Measurements from ENCODE around the gene VRK3. TPM values are rescaled to one million over a fixed set of nuclear protein-coding genes. Genes with fewer than 3 reads are reported as not detected.
A peak's percentile ranks its signal among the peaks of the same experiment; 100 is the strongest.

VRK3 gene
- total RNA-seq, 1 donor from 2014 or later: 39.5 TPM

DNA sequence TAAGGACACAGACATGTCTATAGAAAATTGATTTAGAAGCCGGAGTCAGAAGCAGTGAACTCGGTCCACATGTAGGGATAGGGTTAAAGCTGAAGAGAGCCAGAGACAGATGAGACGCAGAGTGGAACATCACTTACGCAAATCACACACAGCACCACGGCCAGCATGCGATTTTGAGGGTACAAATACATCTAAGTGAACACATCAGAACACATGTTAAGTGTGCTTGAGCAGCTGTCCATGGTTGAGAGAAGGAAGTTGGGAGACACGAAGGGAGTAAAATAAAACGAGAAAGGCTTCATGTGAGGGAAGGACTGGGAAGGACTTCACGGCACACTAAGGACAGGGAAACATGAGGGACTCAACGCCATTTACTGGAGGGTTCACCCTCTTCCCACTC, 38.8 kb downstream of the VRK3 start:
- Histone ChIP-seq H3K9me3 (no peaks in the 10 kb centered on the region), H3K27me3 (no peaks in the 10 kb centered on the region), H3K4me1 (no peaks in the 10 kb centered on the region), H3K4me3 (no peak overlapping the region), H3K27ac (no peak overlapping the region), H3K36me3 (peaks cover 68% of the 10 kb centered on the region)
- TF ChIP-seq, protein P1, sequence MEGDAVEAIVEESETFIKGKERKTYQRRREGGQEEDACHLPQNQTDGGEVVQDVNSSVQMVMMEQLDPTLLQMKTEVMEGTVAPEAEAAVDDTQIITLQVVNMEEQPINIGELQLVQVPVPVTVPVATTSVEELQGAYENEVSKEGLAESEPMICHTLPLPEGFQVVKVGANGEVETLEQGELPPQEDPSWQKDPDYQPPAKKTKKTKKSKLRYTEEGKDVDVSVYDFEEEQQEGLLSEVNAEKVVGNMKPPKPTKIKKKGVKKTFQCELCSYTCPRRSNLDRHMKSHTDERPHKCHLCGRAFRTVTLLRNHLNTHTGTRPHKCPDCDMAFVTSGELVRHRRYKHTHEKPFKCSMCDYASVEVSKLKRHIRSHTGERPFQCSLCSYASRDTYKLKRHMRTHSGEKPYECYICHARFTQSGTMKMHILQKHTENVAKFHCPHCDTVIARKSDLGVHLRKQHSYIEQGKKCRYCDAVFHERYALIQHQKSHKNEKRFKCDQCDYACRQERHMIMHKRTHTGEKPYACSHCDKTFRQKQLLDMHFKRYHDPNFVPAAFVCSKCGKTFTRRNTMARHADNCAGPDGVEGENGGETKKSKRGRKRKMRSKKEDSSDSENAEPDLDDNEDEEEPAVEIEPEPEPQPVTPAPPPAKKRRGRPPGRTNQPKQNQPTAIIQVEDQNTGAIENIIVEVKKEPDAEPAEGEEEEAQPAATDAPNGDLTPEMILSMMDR (IDR thresholded peaks at IDR 0.05): no peak
- no peak for ATAC-seq
- no peak for DNase-seq
- intact Hi-C loops (cut with DNase I): no loop called here

DNA sequence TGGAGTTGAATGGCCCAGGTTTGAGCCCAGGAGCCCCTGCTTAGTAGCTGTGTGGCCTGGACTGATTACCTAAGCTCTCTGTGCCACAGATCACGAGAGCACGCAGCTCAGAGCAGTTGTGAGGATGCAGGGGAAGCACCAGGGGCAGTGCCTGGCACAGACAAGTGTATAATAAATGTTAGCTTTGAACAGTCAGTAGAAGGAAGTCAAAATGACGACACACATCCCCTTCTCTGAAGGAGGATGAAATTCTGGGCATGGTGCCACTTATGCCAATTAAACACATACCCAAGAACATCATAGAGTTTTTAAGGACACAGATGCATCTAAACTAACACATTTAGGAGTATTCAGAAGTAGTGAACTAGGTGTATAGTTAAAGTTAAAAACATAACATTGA, 39.3 kb downstream of the VRK3 start:
- ATAC-seq (no peak), DNase-seq (no peak)
- peaks cover 68% of the 10 kb centered on the region for H3K36me3 ChIP-seq
- no peaks in the 10 kb centered on the region for H3K4me1 ChIP-seq
- TF ChIP-seq, protein P1 (IDR thresholded peaks at IDR 0.05): no peak
- H3K9me3 ChIP-seq: no peaks in the 10 kb centered on the region
- no peak overlapping the region for H3K4me3 ChIP-seq
- intact Hi-C loops (cut with DNase I): no loop called here
- H3K27ac ChIP-seq: no peak overlapping the region
- no peaks in the 10 kb centered on the region for H3K27me3 ChIP-seq

DNA sequence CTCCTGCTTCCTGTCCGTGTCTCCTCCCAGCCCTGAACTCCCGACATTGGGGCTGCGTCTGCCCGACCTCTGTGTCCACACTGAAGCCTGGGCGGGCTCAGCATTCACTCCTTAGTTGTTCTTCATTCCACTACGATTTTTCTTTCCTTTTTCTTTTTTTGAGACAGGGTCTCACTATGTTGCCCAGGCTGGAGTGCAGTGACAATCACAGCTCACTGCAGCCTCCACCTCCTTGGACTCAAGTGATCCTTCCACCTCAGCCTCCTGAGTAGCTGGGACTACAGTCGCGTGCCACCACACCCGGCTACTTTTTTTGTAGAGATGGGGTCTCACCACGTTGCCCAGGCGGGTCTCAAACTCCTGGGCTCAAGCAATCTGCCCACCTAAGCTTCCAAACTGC, 40.7 kb downstream of the VRK3 start:
- TF ChIP-seq, protein P1 (IDR thresholded peaks at IDR 0.05): no peak
- intact Hi-C loops (cut with DNase I): loop anchor here (5.0 kb wide), 1 partner anchor 47 kb away; no protein-coding TSS in a partner anchor
- ATAC-seq (no peak), DNase-seq (no peak)
- Histone ChIP-seq H3K27ac (no peak overlapping the region), H3K4me1 (no peaks in the 10 kb centered on the region), H3K27me3 (no peaks in the 10 kb centered on the region), H3K4me3 (no peak overlapping the region), H3K36me3 (peaks cover 64% of the 10 kb centered on the region), H3K9me3 (no peaks in the 10 kb centered on the region)

DNA sequence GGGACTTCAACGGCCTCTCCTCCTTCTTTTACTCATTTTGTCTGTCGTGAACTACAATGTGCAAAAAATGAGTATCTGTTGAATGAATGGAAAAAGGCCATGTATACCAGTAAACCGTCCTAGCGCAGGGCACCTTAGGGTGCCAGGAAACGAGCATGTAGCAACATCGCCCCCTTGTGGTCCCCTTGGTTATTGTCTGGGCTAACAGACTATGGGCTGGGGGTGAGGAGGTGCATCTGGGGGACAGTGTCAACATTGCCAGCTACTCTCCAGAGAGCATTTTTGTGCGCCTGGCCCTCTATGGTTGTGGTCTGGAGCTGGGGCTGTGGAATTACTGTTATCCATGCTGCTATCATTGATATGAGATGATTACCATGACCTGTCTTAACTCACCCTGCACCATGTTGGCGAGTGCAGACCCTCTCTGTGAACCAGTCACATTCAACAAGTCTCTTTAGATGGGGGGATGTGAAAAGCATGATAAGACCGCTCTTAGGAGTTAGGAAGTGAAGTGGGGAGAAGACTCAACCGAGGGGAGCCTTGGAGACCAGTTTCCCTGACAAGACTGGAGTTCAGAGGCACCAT, 41.4 kb downstream of the VRK3 start:
- DNase-seq: no peak
- intact Hi-C loops (cut with DNase I): loop anchor here (5.0 kb wide), 1 partner anchor 46 kb away; no protein-coding TSS in a partner anchor

DNA sequence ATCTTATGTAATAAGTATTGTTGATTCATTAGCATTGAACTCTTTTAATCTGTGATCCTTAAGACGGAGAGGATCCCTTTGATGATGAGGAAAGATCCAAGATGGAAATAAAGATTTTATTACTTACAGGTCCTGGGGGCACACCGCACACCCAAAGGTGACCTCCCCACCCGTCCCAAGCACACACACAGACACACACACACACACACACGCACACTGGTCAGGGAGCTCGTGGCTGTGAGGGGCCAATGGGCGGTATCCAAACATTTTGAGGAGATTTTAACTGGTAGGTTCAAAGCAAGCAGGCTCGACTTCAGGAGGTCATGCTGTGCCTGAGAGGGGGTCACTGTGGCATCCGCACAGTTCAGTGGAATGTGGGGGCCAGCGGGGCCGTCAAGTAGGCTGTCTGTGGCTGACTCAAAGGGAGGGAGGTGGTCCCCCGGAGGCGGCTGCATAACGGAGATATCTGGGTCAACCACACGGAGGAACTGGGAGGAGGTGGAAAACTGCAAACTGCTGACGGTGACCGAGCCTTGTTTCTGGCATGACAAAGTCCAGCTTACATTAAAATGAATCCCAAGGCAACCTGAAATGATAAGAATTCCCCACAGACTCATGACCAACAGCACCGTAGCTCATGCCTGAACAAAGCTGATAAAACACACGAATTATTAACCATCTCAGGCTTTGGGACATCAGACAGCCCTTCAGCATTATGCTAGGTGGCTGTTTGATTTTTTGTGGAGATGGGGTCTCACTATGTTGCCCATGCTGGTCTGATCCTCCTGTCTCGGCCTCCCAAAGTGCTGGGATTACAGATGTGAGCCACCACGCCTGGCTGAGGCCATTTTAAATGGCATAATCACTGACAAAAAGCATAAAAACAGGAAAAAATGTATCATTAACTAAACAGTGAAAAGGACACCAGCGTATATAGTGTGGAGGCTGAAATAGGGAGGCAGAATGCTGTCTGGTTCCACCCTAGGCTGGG, 43.3 kb downstream of the VRK3 start:
- H3K27ac ChIP-seq: no peak overlapping the region
- no peaks in the 10 kb centered on the region for H3K27me3 ChIP-seq
- H3K36me3 ChIP-seq: peaks cover 69% of the 10 kb centered on the region
- H3K4me3 ChIP-seq: no peak overlapping the region
- DNase-seq (no peak), ATAC-seq (no peak)
- TF ChIP-seq, protein P1 (IDR thresholded peaks at IDR 0.05): no peak
- no peaks in the 10 kb centered on the region for H3K9me3 ChIP-seq
- H3K4me1 ChIP-seq: no peaks in the 10 kb centered on the region
- intact Hi-C loops (cut with DNase I): loop anchor here (5.0 kb wide), 1 partner anchor 45 kb away; no protein-coding TSS in a partner anchor

More for the DNA sequence above, 41.4 kb downstream of the VRK3 start:
- no peaks in the 10 kb centered on the region for H3K27me3 ChIP-seq
- H3K4me3 ChIP-seq: no peak overlapping the region
- H3K36me3 ChIP-seq: peaks cover 64% of the 10 kb centered on the region
- ATAC-seq: peak; percentile 70
- TF ChIP-seq, protein P1 (IDR thresholded peaks at IDR 0.05): peak; percentile 86
- H3K9me3 ChIP-seq: no peaks in the 10 kb centered on the region
- H3K4me1 ChIP-seq: no peaks in the 10 kb centered on the region
- H3K27ac ChIP-seq: no peak overlapping the region

Data from upper lobe of right lung (tissue), 1 donor.